GM23338 (cell line): Measurements from ENCODE around the gene IL1B.

Experiments used
- CREB1 ChIP-seq: fragments of 250-450 bp; sonication (Bioruptor Pico); IDR thresholded peaks from 2 replicates; pipeline ENCODE4 v1.5.0; 2020; ENCODE audit warnings: low read depth, mild to moderate bottlenecking, moderate library complexity
- EZH2 ChIP-seq: fragments of 200-600 bp; sonication (generic); IDR thresholded peaks from one replicate; pipeline ENCODE4 v1.8.0; 2017; ENCODE audit warnings: antibody characterized with exemption, mild to moderate bottlenecking, low read depth; ENCODE audit not compliant: unreplicated experiment
- EZH2phosphoT487 ChIP-seq: fragments of 200-600 bp; sonication (generic); IDR thresholded peaks from one replicate; pipeline ENCODE4 v1.8.1; 2018; ENCODE audit warnings: antibody characterized with exemption; ENCODE audit not compliant: unreplicated experiment
- JUNB ChIP-seq: IDR thresholded peaks from one replicate; pipeline ENCODE4 v1.6.1; 2016; ENCODE audit warnings: antibody characterized with exemption; ENCODE audit not compliant: unreplicated experiment
- NANOG ChIP-seq: IDR thresholded peaks from 2 replicates; pipeline ENCODE4 v1.6.1; 2016; ENCODE audit warnings: antibody characterized with exemption, borderline replicate concordance
- POLR2AphosphoS5 ChIP-seq: IDR thresholded peaks from 2 replicates; pipeline ENCODE4 v1.6.1; 2016; ENCODE audit warnings: antibody characterized with exemption, low read depth
- STAT1 ChIP-seq: IDR thresholded peaks from one replicate; pipeline ENCODE4 v1.6.1; 2016; ENCODE audit warnings: antibody characterized with exemption; ENCODE audit not compliant: unreplicated experiment
- ZNF114 ChIP-seq: fragments of 250-450 bp; sonication (Bioruptor Pico); IDR thresholded peaks from 2 replicates; pipeline ENCODE4 v1.5.0; 2020; ENCODE audit warnings: mild to moderate bottlenecking, moderate library complexity
- TF ChIP-seq, protein P1 (sequence below), 2 experiments: fragments of 200-600 bp in 1 of 2; sonication (generic) in 1 of 2; conservative IDR thresholded peaks; 2 replicates each; pipeline versions ENCODE4 v1.5.1 to v1.6.1; 2016 to 2017; ENCODE audit warnings: antibody characterized with exemption in 2 of 2, low read depth in 2 of 2, mild to moderate bottlenecking in 2 of 2, moderate library complexity in 1 of 2
- TF ChIP-seq, protein P2 (sequence below): IDR thresholded peaks from one replicate; pipeline ENCODE4 v1.6.1; 2018; ENCODE audit warnings: antibody characterized with exemption; ENCODE audit not compliant: unreplicated experiment
- TF ChIP-seq, protein P3 (sequence below): IDR thresholded peaks from 2 replicates; pipeline ENCODE4 v1.6.1; 2016; ENCODE audit warnings: antibody characterized with exemption

GRCh38 chr2:112864072-112864471 is 27.5 kb upstream of the IL1B start:
- TF ChIP-seq, protein P1, sequence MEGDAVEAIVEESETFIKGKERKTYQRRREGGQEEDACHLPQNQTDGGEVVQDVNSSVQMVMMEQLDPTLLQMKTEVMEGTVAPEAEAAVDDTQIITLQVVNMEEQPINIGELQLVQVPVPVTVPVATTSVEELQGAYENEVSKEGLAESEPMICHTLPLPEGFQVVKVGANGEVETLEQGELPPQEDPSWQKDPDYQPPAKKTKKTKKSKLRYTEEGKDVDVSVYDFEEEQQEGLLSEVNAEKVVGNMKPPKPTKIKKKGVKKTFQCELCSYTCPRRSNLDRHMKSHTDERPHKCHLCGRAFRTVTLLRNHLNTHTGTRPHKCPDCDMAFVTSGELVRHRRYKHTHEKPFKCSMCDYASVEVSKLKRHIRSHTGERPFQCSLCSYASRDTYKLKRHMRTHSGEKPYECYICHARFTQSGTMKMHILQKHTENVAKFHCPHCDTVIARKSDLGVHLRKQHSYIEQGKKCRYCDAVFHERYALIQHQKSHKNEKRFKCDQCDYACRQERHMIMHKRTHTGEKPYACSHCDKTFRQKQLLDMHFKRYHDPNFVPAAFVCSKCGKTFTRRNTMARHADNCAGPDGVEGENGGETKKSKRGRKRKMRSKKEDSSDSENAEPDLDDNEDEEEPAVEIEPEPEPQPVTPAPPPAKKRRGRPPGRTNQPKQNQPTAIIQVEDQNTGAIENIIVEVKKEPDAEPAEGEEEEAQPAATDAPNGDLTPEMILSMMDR (conservative IDR thresholded peaks at IDR 0.05; ENCODE audit: low read depth in 2 of 2), result no peak
- TF ChIP-seq EZH2, result no peak
- TF ChIP-seq EZH2phosphoT487, result no peak
- no peak for TF ChIP-seq POLR2AphosphoS5
- TF ChIP-seq, protein P2, sequence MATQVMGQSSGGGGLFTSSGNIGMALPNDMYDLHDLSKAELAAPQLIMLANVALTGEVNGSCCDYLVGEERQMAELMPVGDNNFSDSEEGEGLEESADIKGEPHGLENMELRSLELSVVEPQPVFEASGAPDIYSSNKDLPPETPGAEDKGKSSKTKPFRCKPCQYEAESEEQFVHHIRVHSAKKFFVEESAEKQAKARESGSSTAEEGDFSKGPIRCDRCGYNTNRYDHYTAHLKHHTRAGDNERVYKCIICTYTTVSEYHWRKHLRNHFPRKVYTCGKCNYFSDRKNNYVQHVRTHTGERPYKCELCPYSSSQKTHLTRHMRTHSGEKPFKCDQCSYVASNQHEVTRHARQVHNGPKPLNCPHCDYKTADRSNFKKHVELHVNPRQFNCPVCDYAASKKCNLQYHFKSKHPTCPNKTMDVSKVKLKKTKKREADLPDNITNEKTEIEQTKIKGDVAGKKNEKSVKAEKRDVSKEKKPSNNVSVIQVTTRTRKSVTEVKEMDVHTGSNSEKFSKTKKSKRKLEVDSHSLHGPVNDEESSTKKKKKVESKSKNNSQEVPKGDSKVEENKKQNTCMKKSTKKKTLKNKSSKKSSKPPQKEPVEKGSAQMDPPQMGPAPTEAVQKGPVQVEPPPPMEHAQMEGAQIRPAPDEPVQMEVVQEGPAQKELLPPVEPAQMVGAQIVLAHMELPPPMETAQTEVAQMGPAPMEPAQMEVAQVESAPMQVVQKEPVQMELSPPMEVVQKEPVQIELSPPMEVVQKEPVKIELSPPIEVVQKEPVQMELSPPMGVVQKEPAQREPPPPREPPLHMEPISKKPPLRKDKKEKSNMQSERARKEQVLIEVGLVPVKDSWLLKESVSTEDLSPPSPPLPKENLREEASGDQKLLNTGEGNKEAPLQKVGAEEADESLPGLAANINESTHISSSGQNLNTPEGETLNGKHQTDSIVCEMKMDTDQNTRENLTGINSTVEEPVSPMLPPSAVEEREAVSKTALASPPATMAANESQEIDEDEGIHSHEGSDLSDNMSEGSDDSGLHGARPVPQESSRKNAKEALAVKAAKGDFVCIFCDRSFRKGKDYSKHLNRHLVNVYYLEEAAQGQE, result no peak
- TF ChIP-seq JUNB, result no peak
- TF ChIP-seq ZNF114 (CRISPR knock-in tag), result no peak
- TF ChIP-seq NANOG, result no peak
- no peak for TF ChIP-seq CREB1 (CRISPR knock-in tag)
- TF ChIP-seq, protein P3, sequence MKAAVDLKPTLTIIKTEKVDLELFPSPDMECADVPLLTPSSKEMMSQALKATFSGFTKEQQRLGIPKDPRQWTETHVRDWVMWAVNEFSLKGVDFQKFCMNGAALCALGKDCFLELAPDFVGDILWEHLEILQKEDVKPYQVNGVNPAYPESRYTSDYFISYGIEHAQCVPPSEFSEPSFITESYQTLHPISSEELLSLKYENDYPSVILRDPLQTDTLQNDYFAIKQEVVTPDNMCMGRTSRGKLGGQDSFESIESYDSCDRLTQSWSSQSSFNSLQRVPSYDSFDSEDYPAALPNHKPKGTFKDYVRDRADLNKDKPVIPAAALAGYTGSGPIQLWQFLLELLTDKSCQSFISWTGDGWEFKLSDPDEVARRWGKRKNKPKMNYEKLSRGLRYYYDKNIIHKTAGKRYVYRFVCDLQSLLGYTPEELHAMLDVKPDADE, result no peak
- no peak for TF ChIP-seq STAT1
